GM18511 (cell line): ENCODE measurements around the gene LRIT1.
"Not testable (repeated sequence)": the region's sequence is repeated elsewhere in the genome, so short reads cannot be mapped to it uniquely, and the experiment has no call there.

Experiments used
- ATAC-seq: cut with Tn5 transposase; IDR thresholded peaks from one replicate; pipeline ENCODE4 v1.9.1; 2021; ENCODE audit warnings: mild to moderate bottlenecking, moderate library complexity; ENCODE audit not compliant: unreplicated experiment

Gene LRIT1

GRCh38 chr10:84241185-84241790, at the start of gene LRIT1:
TSS of gene LRIT1 (minus strand) at chr10:84241546. CDS start at chr10:84241439, 107 bp downstream.
- ATAC-seq, result no peak

- ATAC-seq, result no peak
Measured at GRCh38 chr10:84290235-84290634, 48.9 kb upstream of the LRIT1 start.

GRCh38 chr10:84289521-84290200, 48.3 kb upstream of the LRIT1 start:
- no peak for ATAC-seq

- no peak for ATAC-seq
Measured at GRCh38 chr10:84288151-84288550, 46.8 kb upstream of the LRIT1 start.

- ATAC-seq, result no peak
Measured at GRCh38 chr10:84286695-84287094, 45.3 kb upstream of the LRIT1 start.

GRCh38 chr10:84279876-84280475, 38.6 kb upstream of the LRIT1 start:
- ATAC-seq, result not testable (repeated sequence)

- no peak for ATAC-seq
Measured at GRCh38 chr10:84270708-84271107, 29.4 kb upstream of the LRIT1 start.

GRCh38 chr10:84269773-84270172, 28.4 kb upstream of the LRIT1 start:
- no peak for ATAC-seq

- no peak for ATAC-seq
Measured at GRCh38 chr10:84269162-84269561, 27.8 kb upstream of the LRIT1 start.

GRCh38 chr10:84267503-84268126, 26.3 kb upstream of the LRIT1 start:
- peak; percentile 64 for ATAC-seq

- ATAC-seq, result no peak
Measured at GRCh38 chr10:84265418-84265817, 24.1 kb upstream of the LRIT1 start.

GRCh38 chr10:84264611-84265141, 23.3 kb upstream of the LRIT1 start:
- ATAC-seq, result peak; percentile 93

- no peak for ATAC-seq
Measured at GRCh38 chr10:84263716-84264115, 22.4 kb upstream of the LRIT1 start.

GRCh38 chr10:84262190-84262956, 21.0 kb upstream of the LRIT1 start:
- no peak for ATAC-seq

GRCh38 chr10:84261236-84261915, 20.0 kb upstream of the LRIT1 start:
- no peak for ATAC-seq

GRCh38 chr10:84258034-84258695, 16.8 kb upstream of the LRIT1 start:
- ATAC-seq, result no peak

GRCh38 chr10:84257343-84258020, 16.1 kb upstream of the LRIT1 start:
- no peak for ATAC-seq

GRCh38 chr10:84256510-84257342, 15.4 kb upstream of the LRIT1 start:
- peak; percentile 66 for ATAC-seq
